ENCODE data around the gene NOLC1.

NOLC1 gene

GRCh38 chr10:102151774-102152544 lies at the start of gene NOLC1:
NOLC1 (plus strand) TSS chr10:102152389; CDS start chr10:102152411, 22 bp downstream.
- Histone ChIP-seq H3K9ac (ENCODE audit: low read length) (peak within 1 kb of the TSS; percentile 84), H3K27ac (ENCODE audit: low read depth, low read length) (peak within 1 kb of the TSS; percentile 96), H3K27me3 (ENCODE audit: control insufficient read depth in 1 of 2, insufficient read depth in 2 of 2, low read length in 2 of 2) (no peaks in the 10 kb centered on the region), H3K4me3 (ENCODE audit: low read depth in 1 of 2, low read length in 2 of 2) (peak within 1 kb of the TSS; percentile 89 to 97), H3K9me3 (ENCODE audit: low read length) (no peaks in the 10 kb centered on the region), H3K36me3 (ENCODE audit: insufficient read depth, low read length) (peaks cover 34% of the 10 kb centered on the region), H3K4me1 (ENCODE audit: insufficient read depth, low read length) (peaks cover 10% of the 10 kb centered on the region)

- peaks cover 3% of the 10 kb centered on the region for H3K36me3 ChIP-seq (ENCODE audit: insufficient read depth, low read length)
- no peak overlapping the region for H3K27ac ChIP-seq (ENCODE audit: low read depth, low read length)
- no peaks in the 10 kb centered on the region for H3K9me3 ChIP-seq (ENCODE audit: low read length)
- no peak overlapping the region for H3K9ac ChIP-seq (ENCODE audit: low read length)
- H3K4me1 ChIP-seq (ENCODE audit: insufficient read depth, low read length), result no peaks in the 10 kb centered on the region
- H3K4me3 ChIP-seq (ENCODE audit: low read depth in 1 of 2, low read length in 2 of 2), result no peak overlapping the region
- H3K27me3 ChIP-seq (ENCODE audit: control insufficient read depth in 1 of 2, insufficient read depth in 2 of 2, low read length in 2 of 2), result no peaks in the 10 kb centered on the region
Measured at GRCh38 chr10:102102421-102102820, 49.8 kb upstream of the NOLC1 start.

- peaks cover 40% of the 10 kb centered on the region for H3K36me3 ChIP-seq (ENCODE audit: insufficient read depth, low read length)
- H3K27ac ChIP-seq (ENCODE audit: low read depth, low read length), result no peak overlapping the region
- H3K9me3 ChIP-seq (ENCODE audit: low read length), result no peaks in the 10 kb centered on the region
- H3K4me1 ChIP-seq (ENCODE audit: insufficient read depth, low read length), result no peaks in the 10 kb centered on the region
- no peaks in the 10 kb centered on the region for H3K27me3 ChIP-seq (ENCODE audit: control insufficient read depth in 1 of 2, insufficient read depth in 2 of 2, low read length in 2 of 2)
- H3K9ac ChIP-seq (ENCODE audit: low read length), result no peak overlapping the region
- H3K4me3 ChIP-seq (ENCODE audit: low read depth in 1 of 2, low read length in 2 of 2), result no peak overlapping the region
Measured at GRCh38 chr10:102106998-102107397, 45.2 kb upstream of the NOLC1 start.

GRCh38 chr10:102109166-102110116 lies 42.7 kb upstream of the NOLC1 start:
- H3K9me3 ChIP-seq (ENCODE audit: low read length), result no peaks in the 10 kb centered on the region
- H3K4me1 ChIP-seq (ENCODE audit: insufficient read depth, low read length), result peaks cover 16% of the 10 kb centered on the region
- H3K27ac ChIP-seq (ENCODE audit: low read depth, low read length), result no peak overlapping the region
- no peak overlapping the region for H3K9ac ChIP-seq (ENCODE audit: low read length)
- no peak overlapping the region for H3K4me3 ChIP-seq (ENCODE audit: low read depth in 1 of 2, low read length in 2 of 2)
- H3K27me3 ChIP-seq (ENCODE audit: control insufficient read depth in 1 of 2, insufficient read depth in 2 of 2, low read length in 2 of 2), result no peaks in the 10 kb centered on the region
- H3K36me3 ChIP-seq (ENCODE audit: insufficient read depth, low read length), result peaks cover 40% of the 10 kb centered on the region

- H3K36me3 ChIP-seq (ENCODE audit: insufficient read depth, low read length), result peaks cover 40% of the 10 kb centered on the region
- no peak overlapping the region for H3K9ac ChIP-seq (ENCODE audit: low read length)
- H3K4me1 ChIP-seq (ENCODE audit: insufficient read depth, low read length), result peaks cover 27% of the 10 kb centered on the region
- no peak overlapping the region for H3K27ac ChIP-seq (ENCODE audit: low read depth, low read length)
- no peaks in the 10 kb centered on the region for H3K27me3 ChIP-seq (ENCODE audit: control insufficient read depth in 1 of 2, insufficient read depth in 2 of 2, low read length in 2 of 2)
- H3K4me3 ChIP-seq (ENCODE audit: low read depth in 1 of 2, low read length in 2 of 2), result no peak overlapping the region
- H3K9me3 ChIP-seq (ENCODE audit: low read length), result no peaks in the 10 kb centered on the region
Measured at GRCh38 chr10:102111276-102111675, 40.9 kb upstream of the NOLC1 start.

- H3K27ac ChIP-seq (ENCODE audit: low read depth, low read length), result no peak overlapping the region
- no peaks in the 10 kb centered on the region for H3K27me3 ChIP-seq (ENCODE audit: control insufficient read depth in 1 of 2, insufficient read depth in 2 of 2, low read length in 2 of 2)
- peak overlapping the region in 1 of 2 donors; percentile 65 for H3K4me3 ChIP-seq (ENCODE audit: low read depth in 1 of 2, low read length in 2 of 2)
- peaks cover 38% of the 10 kb centered on the region for H3K4me1 ChIP-seq (ENCODE audit: insufficient read depth, low read length)
- H3K36me3 ChIP-seq (ENCODE audit: insufficient read depth, low read length), result peaks cover 40% of the 10 kb centered on the region
- no peak overlapping the region for H3K9ac ChIP-seq (ENCODE audit: low read length)
- no peaks in the 10 kb centered on the region for H3K9me3 ChIP-seq (ENCODE audit: low read length)
Measured at GRCh38 chr10:102112210-102112817, 39.9 kb upstream of the NOLC1 start.

- H3K27me3 ChIP-seq (ENCODE audit: control insufficient read depth in 1 of 2, insufficient read depth in 2 of 2, low read length in 2 of 2), result no peaks in the 10 kb centered on the region
- H3K4me1 ChIP-seq (ENCODE audit: insufficient read depth, low read length), result peaks cover 48% of the 10 kb centered on the region
- peak overlapping the region; percentile 34 for H3K9ac ChIP-seq (ENCODE audit: low read length)
- H3K27ac ChIP-seq (ENCODE audit: low read depth, low read length), result peak overlapping the region; percentile 32
- peaks cover 31% of the 10 kb centered on the region for H3K36me3 ChIP-seq (ENCODE audit: insufficient read depth, low read length)
- peak overlapping the region; percentile 61 to 65 for H3K4me3 ChIP-seq (ENCODE audit: low read depth in 1 of 2, low read length in 2 of 2)
- no peaks in the 10 kb centered on the region for H3K9me3 ChIP-seq (ENCODE audit: low read length)
Measured at GRCh38 chr10:102113261-102113955, 38.8 kb upstream of the NOLC1 start.

- Histone ChIP-seq H3K27me3 (ENCODE audit: control insufficient read depth in 1 of 2, insufficient read depth in 2 of 2, low read length in 2 of 2) (no peaks in the 10 kb centered on the region), H3K9me3 (ENCODE audit: low read length) (no peaks in the 10 kb centered on the region), H3K4me1 (ENCODE audit: insufficient read depth, low read length) (peaks cover 56% of the 10 kb centered on the region), H3K36me3 (ENCODE audit: insufficient read depth, low read length) (peaks cover 23% of the 10 kb centered on the region), H3K27ac (ENCODE audit: low read depth, low read length) (peak overlapping the region; percentile 63), H3K4me3 (ENCODE audit: low read depth in 1 of 2, low read length in 2 of 2) (peak overlapping the region; percentile 61 to 65), H3K9ac (ENCODE audit: low read length) (peak overlapping the region; percentile 34)
Measured at GRCh38 chr10:102113956-102114857, 38.0 kb upstream of the NOLC1 start.

GRCh38 chr10:102114861-102115618 lies 37.1 kb upstream of the NOLC1 start:
- Histone ChIP-seq H3K36me3 (ENCODE audit: insufficient read depth, low read length) (peaks cover 15% of the 10 kb centered on the region), H3K9ac (ENCODE audit: low read length) (peak overlapping the region; percentile 70), H3K4me1 (ENCODE audit: insufficient read depth, low read length) (peaks cover 57% of the 10 kb centered on the region), H3K27ac (ENCODE audit: low read depth, low read length) (peak overlapping the region; percentile 87), H3K4me3 (ENCODE audit: low read depth in 1 of 2, low read length in 2 of 2) (peak overlapping the region in 1 of 2 donors; percentile 89), H3K9me3 (ENCODE audit: low read length) (no peaks in the 10 kb centered on the region), H3K27me3 (ENCODE audit: control insufficient read depth in 1 of 2, insufficient read depth in 2 of 2, low read length in 2 of 2) (no peaks in the 10 kb centered on the region)
